HCT116 (cell line): Measurements from ENCODE around the gene CAPZA2.

ENCODE experiments used
- ATF3 ChIP-seq: IDR thresholded peaks from 2 replicates; pipeline ENCODE4 v1.6.1; 2012
- CBX3 ChIP-seq: IDR thresholded peaks from 2 replicates; pipeline ENCODE4 v1.6.1; 2012; ENCODE audit warnings: low read depth
- CTCF ChIP-seq, 3 experiments: fragments of 200-600 bp in 1 of 3; sonication (generic) in 1 of 3; IDR thresholded peaks in 2 of 3; conservative IDR thresholded peaks in 1 of 3; 2 replicates each; pipeline ENCODE4 v1.5.1; 2012 to 2017; ENCODE audit warnings: low read depth in 2 of 3, low read length in 2 of 3, antibody characterized with exemption in 1 of 3, borderline replicate concordance in 1 of 3, control low read depth in 1 of 3, mild to moderate bottlenecking in 1 of 3, mixed read lengths in 1 of 3, mixed run types in 1 of 3, moderate library complexity in 1 of 3; ENCODE audit not compliant: insufficient read depth in 1 of 3
- EZH2 ChIP-seq: fragments of 200-600 bp; sonication (generic); IDR thresholded peaks from 2 replicates; pipeline ENCODE4 v1.6.1; 2017; ENCODE audit warnings: antibody characterized with exemption, mixed run types
- EZH2phosphoT487 ChIP-seq: fragments of 200-600 bp; IDR thresholded peaks from 2 replicates; pipeline ENCODE4 v1.6.1; 2018; ENCODE audit warnings: antibody characterized with exemption, borderline replicate concordance
- MAX ChIP-seq: IDR thresholded peaks from 2 replicates; pipeline ENCODE4 v1.6.1; 2012
- POLR2AphosphoS5 ChIP-seq: IDR thresholded peaks from 2 replicates; pipeline ENCODE4 v1.6.1; 2011; ENCODE audit warnings: mild to moderate bottlenecking, low read depth, low read length, moderate library complexity
- REST ChIP-seq: IDR thresholded peaks from 2 replicates; pipeline ENCODE4 v1.6.1; 2012; ENCODE audit warnings: low read depth
- SIN3A ChIP-seq: IDR thresholded peaks from 2 replicates; pipeline ENCODE4 v1.6.1; 2012; ENCODE audit warnings: low read depth
- SRF ChIP-seq: IDR thresholded peaks from 2 replicates; pipeline ENCODE4 v1.6.1; 2012; ENCODE audit warnings: low read depth

- TF ChIP-seq CTCF (IDR thresholded peaks at IDR 0.05 in 2 of 3, conservative IDR thresholded peaks at IDR 0.05 in 1 of 3; ENCODE audit: borderline replicate concordance in 1 of 3, insufficient read depth in 1 of 3, low read depth in 2 of 3, low read length in 2 of 3) (no peak), EZH2phosphoT487 (no peak), POLR2AphosphoS5 (no peak), SIN3A (no peak), REST (no peak), MAX (no peak), EZH2 (no peak), SRF (no peak), CBX3 (no peak), ATF3 (no peak)
Observed at GRCh38 chr7:116888895-116889294, 26.5 kb downstream of the CAPZA2 start.
